ENCODE results near the gene BMX.
A peak's percentile ranks its signal among the peaks of the same experiment; 100 is the strongest.

DNA sequence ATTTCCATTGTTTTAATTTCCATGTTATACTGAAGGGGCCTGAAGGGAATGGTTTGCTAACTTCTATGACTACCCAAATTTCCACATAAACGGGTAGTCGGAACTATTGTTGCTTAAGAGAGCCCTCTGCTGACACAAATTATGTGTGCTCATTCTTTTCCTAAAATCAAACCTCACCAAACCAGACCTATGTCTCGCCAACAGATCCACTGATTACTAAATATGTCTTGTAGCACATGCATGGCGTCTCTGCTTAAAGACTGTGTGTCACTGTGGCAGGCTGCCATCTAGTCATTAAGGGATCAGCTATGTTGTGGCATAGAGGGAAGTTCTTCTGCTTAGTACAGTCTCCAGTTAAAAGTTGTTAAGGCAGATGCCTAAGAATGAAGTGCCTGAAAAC is 32.6 kb upstream of the BMX start:
- TF ChIP-seq EP300 (IDR thresholded peaks at IDR 0.05; ENCODE audit: borderline replicate concordance in 1 of 2, control insufficient read depth in 1 of 2, low read depth in 2 of 2, low read length in 2 of 2) (no peak), EZH2 (IDR thresholded peaks at IDR 0.05; ENCODE audit: borderline replicate concordance, control insufficient read depth, low read depth, low read length) (no peak), GABPA (IDR thresholded peaks at IDR 0.05; ENCODE audit: low read depth) (no peak), NRF1 (conservative IDR thresholded peaks at IDR 0.05; ENCODE audit: low read depth, low read length) (no peak), POLR2A (IDR thresholded peaks at IDR 0.05; ENCODE audit: low read depth, low read length) (no peak), RAD21 (IDR thresholded peaks at IDR 0.05; ENCODE audit: insufficient read depth, low read depth, low read length) (peak; percentile 77), TARDBP (IDR thresholded peaks at IDR 0.05; ENCODE audit: borderline replicate concordance) (no peak), RBBP5 (conservative IDR thresholded peaks at IDR 0.05) (no peak), SREBF1 (IDR thresholded peaks at IDR 0.05; ENCODE audit: low read length) (no peak), SIN3A (IDR thresholded peaks at IDR 0.05; ENCODE audit: low read depth, low read length) (no peak)
- TF ChIP-seq, protein P1, sequence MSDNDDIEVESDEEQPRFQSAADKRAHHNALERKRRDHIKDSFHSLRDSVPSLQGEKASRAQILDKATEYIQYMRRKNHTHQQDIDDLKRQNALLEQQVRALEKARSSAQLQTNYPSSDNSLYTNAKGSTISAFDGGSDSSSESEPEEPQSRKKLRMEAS (IDR thresholded peaks at IDR 0.05; ENCODE audit: low read depth, low read length) = no peak
- TF ChIP-seq, protein P2, sequence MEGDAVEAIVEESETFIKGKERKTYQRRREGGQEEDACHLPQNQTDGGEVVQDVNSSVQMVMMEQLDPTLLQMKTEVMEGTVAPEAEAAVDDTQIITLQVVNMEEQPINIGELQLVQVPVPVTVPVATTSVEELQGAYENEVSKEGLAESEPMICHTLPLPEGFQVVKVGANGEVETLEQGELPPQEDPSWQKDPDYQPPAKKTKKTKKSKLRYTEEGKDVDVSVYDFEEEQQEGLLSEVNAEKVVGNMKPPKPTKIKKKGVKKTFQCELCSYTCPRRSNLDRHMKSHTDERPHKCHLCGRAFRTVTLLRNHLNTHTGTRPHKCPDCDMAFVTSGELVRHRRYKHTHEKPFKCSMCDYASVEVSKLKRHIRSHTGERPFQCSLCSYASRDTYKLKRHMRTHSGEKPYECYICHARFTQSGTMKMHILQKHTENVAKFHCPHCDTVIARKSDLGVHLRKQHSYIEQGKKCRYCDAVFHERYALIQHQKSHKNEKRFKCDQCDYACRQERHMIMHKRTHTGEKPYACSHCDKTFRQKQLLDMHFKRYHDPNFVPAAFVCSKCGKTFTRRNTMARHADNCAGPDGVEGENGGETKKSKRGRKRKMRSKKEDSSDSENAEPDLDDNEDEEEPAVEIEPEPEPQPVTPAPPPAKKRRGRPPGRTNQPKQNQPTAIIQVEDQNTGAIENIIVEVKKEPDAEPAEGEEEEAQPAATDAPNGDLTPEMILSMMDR (IDR thresholded peaks at IDR 0.05 in 2 of 3, conservative IDR thresholded peaks at IDR 0.05 in 1 of 3; ENCODE audit: control insufficient read depth in 2 of 3, extremely low read depth in 1 of 3, insufficient read depth in 1 of 3, low read depth in 3 of 3, low read length in 3 of 3) = peak; percentile 40 to 56 (median 49); a peak in 4 of 6 replicates
